Measurements from ENCODE around the gene ZNF735.
"Not testable (repeated sequence)": the region's sequence is repeated elsewhere in the genome, so short reads cannot be mapped to it uniquely, and the experiment has no call there.

Gene ZNF735

DNA sequence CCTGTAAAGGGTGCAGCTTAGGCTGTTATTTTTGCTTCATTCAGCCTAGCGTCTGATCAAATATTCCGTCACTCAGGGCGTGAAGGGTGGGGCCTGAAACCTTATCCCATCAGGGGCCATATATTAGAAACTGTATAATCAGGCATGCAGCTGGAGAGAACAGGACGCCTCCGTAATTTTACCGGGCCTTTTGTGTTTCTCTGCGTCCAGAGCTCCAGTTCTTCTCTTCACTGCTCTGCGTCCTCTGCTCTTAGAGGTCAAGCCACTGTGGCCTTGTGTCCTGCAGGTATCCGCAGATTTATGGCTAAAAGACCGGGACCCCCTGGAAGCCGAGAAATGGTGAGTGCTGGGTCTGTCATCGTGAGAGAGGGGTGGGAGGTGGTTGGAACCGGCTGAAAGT, at the start of gene ZNF735:
Gene ZNF735 (plus strand): TSS at position 301 of the 400 bp plus-strand sequence. CDS start 0 bp downstream, at position 301.
- no peak for FAIRE-seq

DNA sequence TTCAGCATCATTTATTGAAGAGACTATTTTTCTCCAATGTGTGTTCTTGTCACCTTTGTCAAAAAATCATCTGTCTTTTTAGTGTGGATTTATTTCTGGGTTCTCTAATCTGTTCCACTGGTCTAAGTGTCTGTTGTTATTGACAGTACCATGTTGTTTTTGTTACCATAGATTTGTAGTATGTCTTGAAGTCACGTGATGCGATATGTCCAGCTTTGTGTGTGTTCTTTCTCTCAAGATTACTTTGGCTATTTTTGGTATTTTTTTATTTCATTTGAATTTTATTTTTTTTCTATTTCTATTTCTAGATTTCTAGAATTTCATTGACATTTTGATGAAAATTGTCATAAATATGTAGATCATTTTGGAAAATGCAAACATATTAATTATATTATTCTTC, 36.0 kb upstream of the ZNF735 start:
- FAIRE-seq, result peak; percentile 3

DNA sequence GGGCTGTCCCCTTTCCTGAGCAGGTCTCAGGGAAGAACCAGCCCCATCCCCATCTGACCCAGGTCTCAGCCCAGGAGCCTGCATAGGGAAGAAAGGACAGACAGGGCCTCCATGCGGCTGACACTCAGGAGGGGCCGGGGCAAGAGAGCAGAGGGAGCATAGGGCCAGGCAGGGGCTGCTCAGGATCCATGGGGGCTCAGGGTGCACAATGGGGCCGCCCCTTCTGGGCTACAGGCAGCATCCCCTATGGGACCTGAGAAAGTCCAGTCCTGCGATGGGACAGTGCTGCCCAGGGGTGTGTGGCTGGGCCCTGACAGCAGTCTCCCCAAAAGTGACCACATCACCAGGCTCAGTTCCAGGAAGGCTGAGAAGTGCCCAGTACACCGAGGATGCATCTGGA, 32.7 kb upstream of the ZNF735 start:
- no peak for FAIRE-seq

DNA sequence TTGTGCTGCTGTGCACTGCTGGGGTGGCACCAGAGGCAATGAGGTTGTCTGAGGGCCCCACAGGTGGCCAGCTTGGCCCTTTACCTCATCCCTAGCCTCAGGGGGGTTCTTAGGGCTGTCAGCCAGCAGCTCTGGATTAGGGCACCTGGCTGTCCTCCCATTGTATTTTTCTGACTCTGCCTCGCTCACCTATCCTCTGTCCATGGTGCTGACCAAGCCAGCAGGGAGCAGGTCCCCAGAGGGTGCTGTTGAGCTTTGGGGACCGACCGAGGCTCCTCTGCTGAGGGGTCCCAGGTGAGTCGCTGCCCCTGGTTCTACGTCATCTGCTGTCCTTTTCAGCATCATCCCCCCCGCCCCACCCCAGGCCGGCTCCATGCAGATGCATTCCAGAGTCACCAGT, 32.1 kb upstream of the ZNF735 start:
- FAIRE-seq, result no peak

DNA sequence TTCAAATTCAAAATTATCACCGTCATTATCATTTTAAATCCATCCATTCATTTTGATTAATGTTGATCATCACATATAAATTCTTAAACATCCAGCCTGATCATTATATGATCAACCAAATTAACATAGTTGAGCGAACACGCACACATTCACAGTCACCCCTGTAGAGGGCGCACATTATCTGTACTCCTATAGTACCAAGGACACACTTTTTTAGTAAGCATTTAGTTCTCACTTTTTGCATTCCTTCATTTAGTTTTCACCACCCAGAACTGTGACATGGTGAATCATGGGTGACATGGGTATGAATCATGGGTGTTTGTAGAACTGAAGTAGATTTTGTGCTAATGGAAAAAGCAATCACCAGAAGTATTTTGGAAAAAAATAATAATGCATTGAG, 26.0 kb upstream of the ZNF735 start:
- FAIRE-seq, result no peak

DNA sequence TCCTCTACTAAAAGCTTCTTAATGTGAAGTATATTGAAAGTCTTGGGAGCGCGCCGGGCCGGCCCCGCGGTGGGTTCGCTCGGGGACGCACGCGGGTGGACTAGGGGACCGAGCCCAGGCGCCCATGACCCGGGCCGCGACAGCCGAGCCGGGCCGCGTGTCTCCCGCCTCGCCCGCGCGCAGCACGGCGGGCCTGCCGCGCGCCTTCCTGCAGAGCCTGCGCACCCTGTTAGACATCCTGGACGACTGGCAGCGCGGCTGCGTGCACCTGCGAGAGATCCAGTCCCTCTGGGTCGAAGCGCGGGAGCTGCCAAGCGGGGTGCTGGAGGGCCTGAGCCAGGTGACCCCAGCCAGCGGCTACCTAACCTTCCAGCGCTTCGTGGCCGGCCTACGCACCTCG, 25.4 kb upstream of the ZNF735 start:
- no peak for FAIRE-seq

DNA sequence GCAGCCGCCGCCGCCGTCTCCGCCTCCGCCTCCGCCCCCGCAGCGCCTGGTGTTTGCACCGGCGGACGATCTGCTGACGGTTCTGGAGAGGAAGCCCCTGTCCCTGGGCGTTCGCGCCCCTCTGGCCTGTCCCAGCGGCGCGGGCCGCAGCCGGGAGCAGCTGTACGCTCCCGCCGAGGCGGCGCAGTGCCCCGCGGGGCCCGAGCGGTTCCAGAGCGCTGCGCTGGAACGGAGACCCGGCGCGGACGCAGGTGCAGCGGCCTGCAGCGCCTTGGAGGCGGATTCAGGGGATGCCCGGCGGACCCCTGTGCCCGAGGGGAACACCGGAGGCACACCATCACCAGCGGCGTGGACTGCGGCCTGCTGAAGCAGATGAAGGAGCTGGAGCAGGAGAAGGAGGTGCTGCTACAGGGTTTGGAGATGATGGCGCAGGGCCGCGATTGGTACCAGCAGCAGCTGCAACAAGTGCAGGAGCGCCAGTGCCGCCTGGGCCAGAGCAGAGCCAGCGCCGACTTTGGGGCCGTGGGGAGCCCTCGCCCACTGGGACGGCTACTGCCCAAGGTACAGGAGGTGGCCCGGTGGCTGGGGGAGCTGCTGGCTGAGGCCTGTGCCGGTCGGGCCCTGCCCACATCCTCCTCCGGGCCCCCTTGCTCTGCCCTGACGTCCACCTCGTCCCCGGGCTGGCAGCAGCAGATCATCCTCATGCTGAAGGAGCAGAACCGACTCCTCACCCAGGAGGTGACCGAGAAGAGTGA, 24.8 kb upstream of the ZNF735 start:
- no peak for FAIRE-seq

DNA sequence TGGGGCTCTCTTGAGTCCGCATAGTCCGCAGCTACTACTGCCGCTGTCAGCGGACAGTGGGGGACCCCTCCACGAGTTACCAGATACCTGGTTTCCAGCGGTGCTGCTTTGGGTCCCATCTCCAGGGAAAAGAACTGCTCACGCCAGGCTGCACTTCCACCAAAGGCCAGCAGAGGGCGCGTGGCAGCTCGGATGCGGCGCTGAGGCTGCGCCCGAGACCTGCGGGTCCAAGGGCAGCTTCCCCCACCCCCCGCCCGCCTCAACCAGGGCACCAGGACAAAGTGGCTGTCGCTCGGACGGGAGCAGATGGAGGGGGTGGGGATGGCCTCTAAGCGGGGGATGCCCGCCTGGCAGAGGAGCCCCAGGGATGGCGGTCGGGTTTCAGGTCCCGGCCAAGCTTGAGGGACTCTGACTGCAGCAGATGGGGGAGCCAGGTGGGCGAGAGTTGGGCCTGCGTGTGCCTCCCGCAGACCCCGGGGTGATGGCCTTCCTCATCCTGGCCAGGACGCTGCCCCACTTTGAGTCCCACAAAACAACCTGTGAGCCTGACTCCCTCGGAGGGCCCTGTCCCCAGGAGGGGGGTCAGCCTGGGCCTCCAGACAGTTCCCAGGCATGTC, 23.8 kb upstream of the ZNF735 start:
- no peak for FAIRE-seq

DNA sequence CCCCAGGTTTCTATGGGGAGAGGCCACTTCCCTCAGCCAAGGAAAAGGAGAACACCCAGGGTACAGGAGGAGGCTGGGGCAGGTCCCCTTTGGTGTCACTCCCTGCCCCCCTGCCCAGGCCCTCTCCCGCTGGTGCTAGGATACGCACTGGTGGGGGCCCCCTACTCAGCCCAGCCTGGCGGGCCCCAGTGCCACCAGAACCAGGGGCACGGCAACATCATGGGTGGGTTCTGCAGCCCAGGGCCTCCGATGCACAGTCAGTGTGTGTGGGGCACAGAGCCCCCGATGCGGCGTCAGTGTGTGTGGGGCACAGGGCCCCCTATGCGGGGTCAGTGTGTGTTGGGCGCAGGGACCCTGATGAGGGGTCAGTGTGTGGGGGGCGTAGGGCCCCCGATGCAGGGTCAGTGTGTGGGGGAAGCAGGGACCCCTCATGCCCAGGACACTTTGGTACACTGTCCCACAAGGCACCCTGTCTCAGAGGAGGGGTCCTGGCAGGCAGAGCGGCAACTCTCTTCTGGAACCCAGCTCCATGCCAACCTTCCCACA, 23.1 kb upstream of the ZNF735 start:
- FAIRE-seq, result no peak

DNA sequence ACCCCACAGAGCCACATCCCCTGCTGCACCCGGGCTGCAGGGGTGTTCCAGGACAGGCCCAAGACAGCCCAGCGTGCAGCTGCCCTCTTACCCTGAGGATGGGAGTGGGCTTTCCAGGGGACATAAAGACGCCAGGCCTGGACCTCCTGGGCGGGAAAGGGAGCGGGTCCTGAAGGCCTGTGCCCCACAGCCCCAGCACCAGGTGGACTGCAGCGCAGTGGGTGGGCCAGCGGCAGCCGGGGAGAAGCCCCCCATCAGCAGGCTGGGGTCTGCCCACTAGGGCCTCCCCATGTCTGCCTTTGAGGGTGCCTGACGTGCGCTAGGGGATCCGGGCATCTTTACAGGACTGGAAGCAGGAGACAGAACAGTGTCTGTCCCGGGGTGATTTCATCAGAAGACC, 22.6 kb upstream of the ZNF735 start:
- FAIRE-seq, result no peak

DNA sequence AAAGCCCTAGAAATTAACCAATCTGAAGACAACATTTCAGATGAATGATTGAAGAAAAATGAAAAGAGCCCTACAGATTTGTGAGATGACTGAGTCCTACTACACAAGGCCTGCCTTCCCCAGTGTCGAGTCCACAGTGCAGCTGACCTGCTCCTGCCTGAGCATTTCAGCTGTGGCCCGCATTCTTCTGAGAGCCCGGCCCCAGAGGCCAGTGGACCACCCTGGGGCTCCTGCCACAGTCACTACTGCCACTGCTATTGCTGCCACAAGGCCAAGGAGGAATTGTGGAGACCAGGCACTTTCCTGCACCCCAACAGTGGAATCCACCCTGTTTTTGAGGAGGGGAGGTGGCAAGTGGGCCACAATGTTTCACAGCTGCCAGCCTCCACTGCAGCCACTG, 19.6 kb upstream of the ZNF735 start:
- FAIRE-seq, result no peak

DNA sequence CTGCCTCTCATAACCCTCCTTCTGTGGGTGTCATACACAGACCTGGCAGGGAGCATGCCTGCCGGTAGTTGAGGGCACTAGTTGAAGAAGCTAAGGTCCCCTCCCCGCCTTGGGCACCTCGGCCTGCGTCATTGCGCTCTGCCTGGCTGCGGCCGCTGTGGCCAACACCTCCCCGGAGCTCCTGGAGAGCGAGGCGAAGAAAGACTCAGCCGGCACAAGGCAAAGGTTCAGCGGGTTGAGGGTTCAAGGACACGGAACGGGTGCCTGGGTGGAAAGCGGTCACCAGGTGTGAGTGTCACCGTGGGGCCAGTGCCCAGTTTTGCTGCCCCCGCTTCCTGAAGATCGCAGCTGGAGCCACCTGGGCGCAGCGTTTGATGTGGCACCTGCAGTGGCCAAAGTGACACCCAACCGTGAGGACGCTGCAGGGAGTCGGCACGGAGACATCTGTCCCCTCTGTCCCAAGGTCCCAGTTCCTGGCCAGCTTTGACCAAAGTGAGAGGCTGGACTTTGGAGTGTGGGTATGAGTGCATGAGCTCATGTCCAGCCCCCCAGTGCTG, 14.8 kb upstream of the ZNF735 start:
- FAIRE-seq, result no peak

DNA sequence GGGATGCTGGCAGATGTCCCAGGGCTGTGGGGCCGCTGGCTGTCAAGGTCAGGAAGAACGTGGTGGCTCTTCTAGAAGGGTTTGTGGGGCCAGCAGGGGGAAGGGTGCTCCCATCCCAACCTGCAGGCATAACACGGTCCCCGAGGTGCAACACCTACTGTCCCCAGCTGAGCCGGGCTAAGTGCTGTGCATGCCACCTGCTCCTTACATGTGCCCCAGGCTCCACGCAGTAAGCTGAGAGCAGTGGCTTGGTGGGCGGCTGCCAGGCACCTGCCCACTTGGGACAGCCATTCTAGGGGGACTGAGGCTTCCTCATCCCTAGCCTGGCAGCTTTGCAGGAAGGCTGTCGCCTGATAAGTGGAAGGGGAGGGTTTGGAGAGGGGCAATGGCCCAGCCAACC, 14.2 kb upstream of the ZNF735 start:
- FAIRE-seq, result no peak

DNA sequence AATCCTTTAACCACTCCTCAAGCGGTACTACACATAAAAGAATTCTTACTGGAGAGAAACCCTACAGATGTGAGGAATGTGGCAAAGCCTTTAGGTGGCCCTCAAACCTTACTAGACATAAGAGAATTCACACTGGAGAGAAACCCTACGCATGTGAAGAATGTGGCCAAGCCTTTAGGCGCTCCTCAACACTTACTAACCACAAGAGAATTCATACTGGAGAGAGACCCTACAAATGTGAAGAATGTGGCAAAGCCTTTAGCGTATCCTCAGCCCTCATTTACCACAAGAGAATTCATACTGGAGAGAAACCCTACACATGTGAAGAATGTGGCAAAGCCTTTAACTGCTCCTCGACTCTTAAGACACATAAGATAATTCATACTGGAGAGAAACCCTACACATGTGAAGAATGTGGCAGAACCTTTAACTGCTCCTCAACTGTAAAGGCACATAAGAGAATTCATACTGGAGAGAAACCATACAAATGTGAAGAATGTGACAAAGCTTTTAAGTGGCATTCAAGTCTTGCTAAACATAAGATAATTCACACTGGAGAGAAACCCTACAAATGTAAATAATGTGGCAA, 12.8 kb downstream of the ZNF735 start:
- not testable (repeated sequence) for FAIRE-seq

DNA sequence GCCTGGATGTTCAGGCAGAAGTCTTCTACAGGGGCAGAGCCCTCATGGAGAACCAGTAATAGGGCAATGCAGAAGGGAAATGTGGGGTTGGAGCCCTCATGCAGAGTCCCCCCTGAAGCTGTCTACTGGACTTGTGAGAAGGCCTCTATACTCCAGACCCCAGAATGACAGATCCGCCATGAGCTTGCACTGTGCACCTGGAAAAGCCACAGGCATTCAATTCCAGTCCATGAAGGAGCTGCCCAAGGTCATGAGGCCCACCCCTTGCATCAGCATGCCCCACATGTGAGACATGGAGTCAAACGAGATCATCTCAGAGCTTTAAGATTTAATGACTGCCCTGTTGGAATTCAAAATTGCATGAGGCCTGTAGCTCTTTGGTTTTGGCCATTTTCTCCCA, 16.4 kb downstream of the ZNF735 start:
- FAIRE-seq, result no peak

DNA sequence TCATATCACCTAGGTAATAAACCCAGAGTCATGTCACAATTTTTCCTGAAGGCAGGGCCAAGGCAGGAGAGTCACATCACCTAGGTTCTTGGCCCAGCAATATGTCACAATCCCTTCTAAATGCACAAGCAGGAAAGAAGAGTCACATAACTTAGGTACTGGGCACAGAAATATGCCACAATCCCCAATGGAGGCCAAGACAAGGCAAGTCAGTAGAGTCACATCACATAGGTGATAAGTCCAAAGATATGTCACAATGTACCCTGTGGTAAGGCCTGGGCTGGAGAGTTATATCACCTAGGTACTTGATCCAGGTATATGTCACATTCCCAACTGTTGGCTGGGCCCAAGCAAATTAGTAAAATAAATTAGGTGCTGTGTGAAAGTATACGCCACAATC, 21.2 kb downstream of the ZNF735 start, which contains the start of gene ZNF679:
Gene ZNF679 (plus strand): TSS at position 301 of the 400 bp plus-strand sequence. CDS start 20,644 bp downstream, outside the sequence.
- FAIRE-seq, result not testable (repeated sequence)

DNA sequence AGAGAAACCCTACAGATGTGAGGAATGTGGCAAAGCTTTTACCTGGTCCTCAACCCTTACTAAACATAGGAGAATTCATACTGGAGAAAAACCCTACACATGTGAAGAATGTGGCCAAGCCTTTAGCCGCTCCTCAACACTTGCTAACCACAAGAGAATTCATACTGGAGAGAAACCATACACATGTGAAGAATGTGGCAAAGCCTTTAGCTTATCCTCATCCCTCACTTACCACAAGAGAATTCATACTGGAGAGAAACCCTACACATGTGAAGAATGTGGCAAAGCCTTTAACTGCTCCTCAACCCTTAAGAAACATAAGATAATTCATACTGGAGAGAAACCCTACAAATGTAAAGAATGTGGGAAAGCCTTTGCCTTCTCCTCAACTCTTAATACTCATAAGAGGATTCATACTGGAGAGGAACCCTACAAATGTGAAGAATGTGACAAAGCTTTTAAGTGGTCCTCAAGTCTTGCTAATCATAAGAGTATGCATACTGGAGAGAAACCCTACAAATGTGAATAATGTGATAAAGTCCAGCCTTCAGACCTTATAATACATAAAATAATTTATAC, 59.4 kb downstream of the ZNF735 start:
- FAIRE-seq, result no peak
